Measurements from ENCODE around the gene RBP3.

DNA sequence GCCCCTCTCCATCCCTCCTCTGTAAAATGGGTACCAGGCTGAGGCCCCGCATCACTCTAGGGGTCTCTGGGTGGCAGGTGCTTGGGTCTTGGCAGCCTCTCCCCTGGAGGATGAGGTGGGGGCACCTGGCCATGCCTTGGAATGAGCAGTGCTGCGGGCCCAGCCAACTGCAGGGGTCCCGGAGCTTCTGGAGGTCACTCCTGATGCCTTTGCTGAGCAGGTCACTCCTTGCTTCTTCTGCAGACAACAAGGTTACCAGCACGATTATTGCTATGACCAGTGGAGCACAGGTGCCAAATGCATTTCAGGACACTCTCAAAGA lies 58.3 kb downstream of the RBP3 start:
- TF ChIP-seq, protein P1, sequence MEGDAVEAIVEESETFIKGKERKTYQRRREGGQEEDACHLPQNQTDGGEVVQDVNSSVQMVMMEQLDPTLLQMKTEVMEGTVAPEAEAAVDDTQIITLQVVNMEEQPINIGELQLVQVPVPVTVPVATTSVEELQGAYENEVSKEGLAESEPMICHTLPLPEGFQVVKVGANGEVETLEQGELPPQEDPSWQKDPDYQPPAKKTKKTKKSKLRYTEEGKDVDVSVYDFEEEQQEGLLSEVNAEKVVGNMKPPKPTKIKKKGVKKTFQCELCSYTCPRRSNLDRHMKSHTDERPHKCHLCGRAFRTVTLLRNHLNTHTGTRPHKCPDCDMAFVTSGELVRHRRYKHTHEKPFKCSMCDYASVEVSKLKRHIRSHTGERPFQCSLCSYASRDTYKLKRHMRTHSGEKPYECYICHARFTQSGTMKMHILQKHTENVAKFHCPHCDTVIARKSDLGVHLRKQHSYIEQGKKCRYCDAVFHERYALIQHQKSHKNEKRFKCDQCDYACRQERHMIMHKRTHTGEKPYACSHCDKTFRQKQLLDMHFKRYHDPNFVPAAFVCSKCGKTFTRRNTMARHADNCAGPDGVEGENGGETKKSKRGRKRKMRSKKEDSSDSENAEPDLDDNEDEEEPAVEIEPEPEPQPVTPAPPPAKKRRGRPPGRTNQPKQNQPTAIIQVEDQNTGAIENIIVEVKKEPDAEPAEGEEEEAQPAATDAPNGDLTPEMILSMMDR (IDR thresholded peaks at IDR 0.05): no peak
- no peak for TF ChIP-seq POLR2A (IDR thresholded peaks at IDR 0.05)
